IMR-90 (cell line): ENCODE measurements around the gene SNRNP200. TPM values are rescaled to one million over a fixed set of nuclear protein-coding genes. Genes with fewer than 3 reads are reported as not detected.

Experiments
- ATAC-seq: fragments of 200-7000 bp; cut with Tn5 transposase; 2 replicates; pipeline ENCODE4 v1.9.1; 2020; ENCODE audit warnings: low read depth, mild to moderate bottlenecking, moderate library complexity
- BruUV-seq: library from RNA; stranded (reverse); fragments of 400-500 nt; replicated peaks from 2 replicates; lab custom pipeline; 2021; lab: Mats Ljungman, UMichigan
- CTCF ChIA-PET: fragments of 300-600 bp; formaldehyde crosslinking; extraction: SDS; loops from one replicate; lab custom pipeline; 2021; ENCODE audit warnings: antibody characterized with exemption; lab: Yijun Ruan, JAX
- POLR2A ChIA-PET: fragments of 300-600 bp; sonication (Branson Sonifier 250); formaldehyde crosslinking; loops from one replicate; lab custom pipeline; 2022; ENCODE audit warnings: antibody characterized with exemption; ENCODE audit not compliant: unreplicated experiment; lab: Charles Lee
- DNase-seq: peaks from one replicate; pipeline ENCODE4 v3.0.0; 2013
- H2AFZ ChIP-seq: replicated peaks from 2 replicates; pipeline ENCODE3; 2013; ENCODE audit warnings: low read length, mild to moderate bottlenecking; ENCODE audit not compliant: poor library complexity
- H2AK5ac ChIP-seq: 2 replicates; pipeline ENCODE4 v1.6.1; 2013; ENCODE audit warnings: low read depth, low read length, inconsistent platforms
- H2AK9ac ChIP-seq: replicated peaks from 2 replicates; pipeline ENCODE3; 2013; ENCODE audit warnings: mild to moderate bottlenecking, low read depth, low read length, moderate library complexity; ENCODE audit not compliant: poor library complexity
- H2BK120ac ChIP-seq: 2 replicates; pipeline ENCODE4 v1.6.1; 2013; ENCODE audit warnings: low read depth, low read length, inconsistent platforms
- H2BK15ac ChIP-seq: 3 replicates; pipeline ENCODE4 v1.6.1; 2013; ENCODE audit warnings: low read depth, low read length, inconsistent platforms
- H2BK20ac ChIP-seq: 2 replicates; pipeline ENCODE4 v1.6.1; 2013; ENCODE audit warnings: low read depth, mild to moderate bottlenecking, inconsistent platforms, low read length, moderate library complexity
- H2BK5ac ChIP-seq: 2 replicates; pipeline ENCODE4 v1.6.1; 2013; ENCODE audit warnings: mild to moderate bottlenecking, low read depth, low read length, inconsistent platforms; ENCODE audit not compliant: poor library complexity, severe bottlenecking
- H3K14ac ChIP-seq: replicated peaks from 2 replicates; pipeline ENCODE4 v1.6.1; 2013; ENCODE audit warnings: low read depth, low read length, inconsistent platforms
- H3K18ac ChIP-seq: 2 replicates; pipeline ENCODE4 v1.6.1; 2013; ENCODE audit warnings: low read depth, low read length, control low read depth
- H3K23ac ChIP-seq: 2 replicates; pipeline ENCODE4 v1.6.1; 2013; ENCODE audit warnings: low read depth, low read length, inconsistent platforms
- H3K27ac ChIP-seq: 2 replicates; pipeline ENCODE4 v1.5.1; 2013; ENCODE audit warnings: mild to moderate bottlenecking, control low read depth, low read length; ENCODE audit not compliant: insufficient read depth
- H3K27me3 ChIP-seq: 2 replicates; pipeline ENCODE4 v1.6.1; 2013; ENCODE audit warnings: low read length; ENCODE audit not compliant: control insufficient read depth, insufficient read depth
- H3K36me3 ChIP-seq: 2 replicates; pipeline ENCODE4 v1.6.1; 2013; ENCODE audit warnings: low read length, mixed read lengths; ENCODE audit not compliant: control insufficient read depth, insufficient read depth
- H3K4ac ChIP-seq: 2 replicates; pipeline ENCODE4 v1.6.1; 2013; ENCODE audit warnings: low read depth, low read length, inconsistent platforms
- H3K4me1 ChIP-seq: 2 replicates; pipeline ENCODE4 v1.6.1; 2013; ENCODE audit warnings: low read length, mixed read lengths; ENCODE audit not compliant: control insufficient read depth, insufficient read depth
- H3K4me2 ChIP-seq: 2 replicates; pipeline ENCODE4 v1.6.1; 2013; ENCODE audit warnings: low read depth, mild to moderate bottlenecking, control low read depth, low read length, moderate library complexity
- H3K4me3 ChIP-seq: 2 replicates; pipeline ENCODE4 v1.5.1; 2013; ENCODE audit warnings: low read depth, mild to moderate bottlenecking, control low read depth, low read length, moderate library complexity; ENCODE audit not compliant: insufficient read depth
- H3K56ac ChIP-seq: 2 replicates; pipeline ENCODE4 v1.6.1; 2013; ENCODE audit warnings: low read length, inconsistent platforms; ENCODE audit not compliant: insufficient read depth; ENCODE audit errors: extremely low read depth
- H3K79me1 ChIP-seq, 2 experiments: 2 replicates each; pipeline ENCODE4 v1.6.1; 2013; ENCODE audit warnings: low read length in 2 of 2, inconsistent platforms in 1 of 2, low read depth in 1 of 2
- H3K9ac ChIP-seq: 2 replicates; pipeline ENCODE4 v1.6.1; 2013; ENCODE audit warnings: low read depth, low read length, control low read depth
- H3K9me1 ChIP-seq: 2 replicates; pipeline ENCODE4 v1.6.1; 2013; ENCODE audit warnings: low read length, inconsistent platforms; ENCODE audit not compliant: insufficient read depth
- H3K9me3 ChIP-seq: 2 replicates; pipeline ENCODE4 v1.6.1; 2013; ENCODE audit warnings: low read length; ENCODE audit not compliant: control insufficient read depth, insufficient read depth
- H4K20me1 ChIP-seq: 2 replicates; pipeline ENCODE4 v1.6.1; 2013; ENCODE audit warnings: low read length, inconsistent platforms; ENCODE audit not compliant: insufficient read depth
- H4K5ac ChIP-seq: 2 replicates; pipeline ENCODE4 v1.6.1; 2013; ENCODE audit warnings: mild to moderate bottlenecking, low read depth, low read length, control low read depth
- H4K8ac ChIP-seq, 2 experiments: 2 replicates each; pipeline ENCODE4 v1.6.1; 2013; ENCODE audit warnings: low read depth in 2 of 2, low read length in 2 of 2, control low read depth in 1 of 2, inconsistent platforms in 1 of 2
- H4K91ac ChIP-seq: 2 replicates; pipeline ENCODE4 v1.6.1; 2013; ENCODE audit warnings: low read depth, low read length, inconsistent platforms; ENCODE audit not compliant: insufficient read depth
- CEBPB ChIP-seq: IDR thresholded peaks from 2 replicates; pipeline ENCODE4 v1.6.1; 2012; ENCODE audit warnings: low read depth, low read length, improper control_type of control experiment
- CHD1 ChIP-seq: IDR thresholded peaks from 2 replicates; pipeline ENCODE4 v1.6.1; 2012; ENCODE audit warnings: low read depth, low read length, improper control_type of control experiment
- FOS ChIP-seq: fragments of 150-350 bp; IDR thresholded peaks from 2 replicates; pipeline ENCODE4 v1.6.1; 2016; ENCODE audit warnings: low read depth, low read length
- MAZ ChIP-seq: IDR thresholded peaks from 2 replicates; pipeline ENCODE4 v1.6.1; 2012; ENCODE audit warnings: low read depth, mild to moderate bottlenecking, low read length, improper control_type of control experiment, moderate library complexity, borderline replicate concordance
- MXI1 ChIP-seq: IDR thresholded peaks from 2 replicates; pipeline ENCODE4 v1.6.1; 2012; ENCODE audit warnings: low read depth, mild to moderate bottlenecking, low read length, moderate library complexity, borderline replicate concordance
- NFE2L2 ChIP-seq: fragments of 150-350 bp; IDR thresholded peaks from 2 replicates; pipeline ENCODE4 v1.6.1; 2016; ENCODE audit warnings: low read depth, mild to moderate bottlenecking, low read length
- RCOR1 ChIP-seq: IDR thresholded peaks from 2 replicates; pipeline ENCODE4 v1.6.1; 2012; ENCODE audit warnings: mild to moderate bottlenecking, low read length, improper control_type of control experiment; ENCODE audit not compliant: insufficient replicate concordance
- SMC3 ChIP-seq: fragments of 150-350 bp; IDR thresholded peaks from 2 replicates; pipeline ENCODE4 v1.6.1; 2016; ENCODE audit warnings: low read depth, mild to moderate bottlenecking, antibody characterized with exemption, low read length, moderate library complexity
- WGBS, 2 experiments: methylation state at CpG; one replicate each; pipeline versions ENCODE4 v1.1.5 to v1.1.7; 2013; ENCODE audit warnings: missing lambda C conversion rate in 2 of 2; ENCODE audit not compliant: insufficient read length in 1 of 2; ENCODE audit errors: extremely low coverage in 2 of 2; 5-methylcytosine and 5-hydroxymethylcytosine counted together
- dilution Hi-C: fragments of 300-500 bp; cut with HindIII; formaldehyde crosslinking; loops from one replicate; pipeline ENCODE4 v1.14.3; 2018; ENCODE audit warnings: low sequenced_read_pairs; ENCODE audit not compliant: unreplicated experiment
- in situ Hi-C: fragments of 300-500 bp; cut with MboI; formaldehyde crosslinking; loops from 3 replicates; pipeline ENCODE4 v1.14.3; 2019; ENCODE audit warnings: low sequenced_read_pairs, inconsistent platforms, mixed read lengths
- intact Hi-C: fragments of 100-400 bp; cut with micrococcal nuclease; formaldehyde crosslinking; loops from 2 replicates; pipeline ENCODE4 v1.10.0; 2022
- polyA plus RNA-seq, 3 experiments: library from polyadenylated mRNA; depleted of rRNA; stranded (reverse); fragments of >200 nt; gene quantifications; 2 replicates each; pipeline ENCODE4 v1.2.3, GENCODE V29; 2012; ENCODE audit warnings: low replicate concordance in 1 of 3
- total RNA-seq: library from RNA; depleted of rRNA; stranded (reverse); fragments of >200 nt; gene quantifications from 2 replicates; pipeline ENCODE4 v1.2.3, GENCODE V29; 2012
- TF ChIP-seq, protein P1 (sequence below): fragments of 150-350 bp; IDR thresholded peaks from 2 replicates; pipeline ENCODE4 v1.6.1; 2016; ENCODE audit warnings: low read depth, mild to moderate bottlenecking, low read length, moderate library complexity, borderline replicate concordance
- TF ChIP-seq, protein P2 (sequence below): conservative IDR thresholded peaks from 2 replicates; pipeline ENCODE4 v1.5.1; 2012; ENCODE audit warnings: mild to moderate bottlenecking, low read depth, low read length, improper control_type of control experiment

Gene SNRNP200
- total and polyA plus RNA-seq, 2 of the 4 experiments (the other 2 are of a cell fraction), result 44.1 to 108 TPM

DNA sequence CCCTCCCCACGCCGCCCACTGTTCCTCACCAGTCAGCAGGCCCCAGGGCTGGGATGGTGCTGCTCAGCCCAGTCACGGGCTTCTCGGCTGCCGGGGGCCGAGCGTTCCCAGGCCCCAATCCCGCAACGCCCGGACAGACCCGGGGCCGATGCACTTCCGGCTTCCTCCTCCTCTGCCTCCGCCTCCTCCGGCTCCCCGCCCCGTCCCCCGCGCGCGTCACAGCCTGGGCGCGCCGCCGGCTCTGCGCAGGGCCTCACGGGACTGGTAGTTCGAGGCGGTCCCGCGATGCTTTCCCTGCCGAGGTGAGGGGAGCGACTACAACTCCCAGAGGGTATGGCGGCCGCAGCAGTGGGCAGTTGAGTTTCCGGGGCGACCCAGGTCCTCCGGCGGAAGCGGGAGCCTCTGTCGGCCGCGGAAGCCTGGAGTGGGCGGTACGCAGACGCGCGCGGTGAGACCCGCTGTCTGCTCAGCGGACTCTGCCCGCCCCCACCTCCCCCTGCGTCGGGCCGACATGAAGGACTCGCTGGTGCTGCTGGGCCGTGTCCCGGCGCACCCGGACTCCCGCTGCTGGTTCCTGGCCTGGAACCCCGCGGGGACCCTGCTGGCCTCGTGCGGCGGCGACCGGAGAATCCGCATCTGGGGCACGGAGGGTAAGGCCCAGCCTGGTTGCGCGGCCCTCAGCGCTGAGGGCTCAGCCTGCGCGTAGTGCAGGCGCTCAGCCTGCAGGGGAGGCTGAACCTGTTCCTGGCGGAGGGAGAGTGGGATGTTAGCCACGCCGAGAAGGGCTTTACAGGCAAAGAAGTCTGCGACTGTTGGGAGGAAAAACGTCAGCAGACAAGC, 39.3 kb downstream of the SNRNP200 start, which contains the start of the genes CIAO1 and TMEM127 (continued):
- TF ChIP-seq NFE2L2 (no peak), RCOR1 (no peak), MXI1 (peak; percentile 36; the same call in 1 of the 2 replicates)

DNA sequence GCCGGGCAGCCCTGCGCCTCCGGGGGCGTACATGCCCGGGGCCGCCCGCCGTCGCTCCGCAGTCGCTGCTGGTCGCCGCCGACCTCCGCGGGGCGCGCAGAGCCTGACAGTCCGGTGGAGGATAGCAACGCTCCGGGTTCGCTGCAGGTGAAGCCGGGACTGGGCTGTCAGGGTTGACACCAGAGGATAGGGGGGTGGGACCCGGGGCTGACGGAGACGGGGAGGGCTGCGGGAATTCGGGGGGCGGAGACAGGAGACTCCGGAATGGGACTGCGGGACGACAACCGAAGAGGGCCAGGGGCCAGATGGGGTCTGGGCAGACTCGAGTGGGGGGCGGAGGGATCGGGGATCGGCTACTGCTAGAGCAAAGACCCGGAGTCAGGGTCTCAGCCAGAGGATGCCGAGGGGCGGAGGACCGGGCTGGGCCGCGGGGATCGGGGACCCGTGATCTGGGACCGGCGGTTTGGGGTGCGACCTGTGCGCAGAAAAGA, 40.0 kb downstream of the SNRNP200 start:
- H3K9me3 ChIP-seq, result no peaks in the 10 kb centered on the region
- DNase-seq (no peak), ATAC-seq (peak; percentile 16)
- H3K4me3 ChIP-seq, result peak overlapping the region; percentile 81
- 0% methylated on average over 34 of the region's 49 CpGs; no CpG with 5 or more reads in 1 of the 2 experiments for WGBS, 2 experiments
- no peak overlapping the region for H2BK20ac ChIP-seq
- H2BK15ac ChIP-seq, result no peak overlapping the region
- H2BK5ac ChIP-seq, result peak overlapping the region; percentile 66
- peak overlapping the region in 1 of 2 experiments; percentile 88; a peak in 1 of 4 replicates for H4K8ac ChIP-seq
- H3K9me1 ChIP-seq, result peaks cover 21% of the 10 kb centered on the region
- no peak overlapping the region for H3K18ac ChIP-seq
- H3K14ac ChIP-seq, result peak overlapping the region; percentile 81
- ChIA-PET POLR2A (no interaction called here), CTCF (interaction anchor here (0.6 to 1.2 kb wide), 2 partner anchors 97 to 497 kb away, joined by 3 to 4 read pairs; no protein-coding TSS in a partner anchor)
- H2BK120ac ChIP-seq, result no peak overlapping the region
- H3K36me3 ChIP-seq, result peaks cover 16% of the 10 kb centered on the region
- peak overlapping the region; percentile 68; the same call in 1 of the 2 replicates for H3K4ac ChIP-seq
- peak overlapping the region; percentile 32; the same call in 1 of the 2 replicates for H4K5ac ChIP-seq
- dilution Hi-C loops (no loop called here), in situ Hi-C loops (loop anchor here (10.0 to 25.0 kb wide), 2 partner anchors 131 to 253 kb away; partner anchors contain the start of gene ASTL), intact Hi-C loops (loop anchor here (5.0 kb wide), 1 partner anchor 273 kb away; the partner anchor contains the start of gene ANKRD36C)
- TF ChIP-seq SMC3 (no peak), MXI1 (no peak), CEBPB (no peak), MAZ (no peak), NFE2L2 (no peak), CHD1 (no peak), RCOR1 (no peak), FOS (no peak)
- TF ChIP-seq, protein P1, sequence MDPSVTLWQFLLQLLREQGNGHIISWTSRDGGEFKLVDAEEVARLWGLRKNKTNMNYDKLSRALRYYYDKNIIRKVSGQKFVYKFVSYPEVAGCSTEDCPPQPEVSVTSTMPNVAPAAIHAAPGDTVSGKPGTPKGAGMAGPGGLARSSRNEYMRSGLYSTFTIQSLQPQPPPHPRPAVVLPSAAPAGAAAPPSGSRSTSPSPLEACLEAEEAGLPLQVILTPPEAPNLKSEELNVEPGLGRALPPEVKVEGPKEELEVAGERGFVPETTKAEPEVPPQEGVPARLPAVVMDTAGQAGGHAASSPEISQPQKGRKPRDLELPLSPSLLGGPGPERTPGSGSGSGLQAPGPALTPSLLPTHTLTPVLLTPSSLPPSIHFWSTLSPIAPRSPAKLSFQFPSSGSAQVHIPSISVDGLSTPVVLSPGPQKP, result no peak
- TF ChIP-seq, protein P2, sequence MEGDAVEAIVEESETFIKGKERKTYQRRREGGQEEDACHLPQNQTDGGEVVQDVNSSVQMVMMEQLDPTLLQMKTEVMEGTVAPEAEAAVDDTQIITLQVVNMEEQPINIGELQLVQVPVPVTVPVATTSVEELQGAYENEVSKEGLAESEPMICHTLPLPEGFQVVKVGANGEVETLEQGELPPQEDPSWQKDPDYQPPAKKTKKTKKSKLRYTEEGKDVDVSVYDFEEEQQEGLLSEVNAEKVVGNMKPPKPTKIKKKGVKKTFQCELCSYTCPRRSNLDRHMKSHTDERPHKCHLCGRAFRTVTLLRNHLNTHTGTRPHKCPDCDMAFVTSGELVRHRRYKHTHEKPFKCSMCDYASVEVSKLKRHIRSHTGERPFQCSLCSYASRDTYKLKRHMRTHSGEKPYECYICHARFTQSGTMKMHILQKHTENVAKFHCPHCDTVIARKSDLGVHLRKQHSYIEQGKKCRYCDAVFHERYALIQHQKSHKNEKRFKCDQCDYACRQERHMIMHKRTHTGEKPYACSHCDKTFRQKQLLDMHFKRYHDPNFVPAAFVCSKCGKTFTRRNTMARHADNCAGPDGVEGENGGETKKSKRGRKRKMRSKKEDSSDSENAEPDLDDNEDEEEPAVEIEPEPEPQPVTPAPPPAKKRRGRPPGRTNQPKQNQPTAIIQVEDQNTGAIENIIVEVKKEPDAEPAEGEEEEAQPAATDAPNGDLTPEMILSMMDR, result no peak
- peaks cover 42% of the 10 kb centered on the region for H4K20me1 ChIP-seq
- peak overlapping the region; percentile 96 for H2AK9ac ChIP-seq
- peaks cover 32 to 72% of the 10 kb centered on the region in 2 experiments for H3K79me1 ChIP-seq
- no peak overlapping the region; the same call in 1 of the 2 replicates for H4K91ac ChIP-seq
- peak overlapping the region; percentile 93 for H3K9ac ChIP-seq
- H3K56ac ChIP-seq, result peak overlapping the region; percentile 55; the same call in 1 of the 2 replicates
- peak overlapping the region; percentile 20; the same call in 1 of the 2 replicates for H2AK5ac ChIP-seq
- BruUV-seq, result TSS peak; percentile 58
- H3K4me1 ChIP-seq, result peaks cover 11% of the 10 kb centered on the region
- peak overlapping the region; percentile 98 for H2AFZ ChIP-seq
- no peak overlapping the region for H3K23ac ChIP-seq
- H3K27ac ChIP-seq, result peak overlapping the region; percentile 82
- H3K4me2 ChIP-seq, result peak overlapping the region; percentile 97
- no peaks in the 10 kb centered on the region for H3K27me3 ChIP-seq
